HG02884 (cell line): ENCODE data around the gene PERM1.
"Not testable (repeated sequence)": the region's sequence is repeated elsewhere in the genome, so short reads cannot be mapped to it uniquely, and the experiment has no call there.

Experiments
- ATAC-seq: cut with Tn5 transposase; IDR thresholded peaks from one replicate; pipeline ENCODE4 v1.9.1; 2021; ENCODE audit warnings: mild to moderate bottlenecking, moderate library complexity; ENCODE audit not compliant: unreplicated experiment

Gene PERM1

DNA sequence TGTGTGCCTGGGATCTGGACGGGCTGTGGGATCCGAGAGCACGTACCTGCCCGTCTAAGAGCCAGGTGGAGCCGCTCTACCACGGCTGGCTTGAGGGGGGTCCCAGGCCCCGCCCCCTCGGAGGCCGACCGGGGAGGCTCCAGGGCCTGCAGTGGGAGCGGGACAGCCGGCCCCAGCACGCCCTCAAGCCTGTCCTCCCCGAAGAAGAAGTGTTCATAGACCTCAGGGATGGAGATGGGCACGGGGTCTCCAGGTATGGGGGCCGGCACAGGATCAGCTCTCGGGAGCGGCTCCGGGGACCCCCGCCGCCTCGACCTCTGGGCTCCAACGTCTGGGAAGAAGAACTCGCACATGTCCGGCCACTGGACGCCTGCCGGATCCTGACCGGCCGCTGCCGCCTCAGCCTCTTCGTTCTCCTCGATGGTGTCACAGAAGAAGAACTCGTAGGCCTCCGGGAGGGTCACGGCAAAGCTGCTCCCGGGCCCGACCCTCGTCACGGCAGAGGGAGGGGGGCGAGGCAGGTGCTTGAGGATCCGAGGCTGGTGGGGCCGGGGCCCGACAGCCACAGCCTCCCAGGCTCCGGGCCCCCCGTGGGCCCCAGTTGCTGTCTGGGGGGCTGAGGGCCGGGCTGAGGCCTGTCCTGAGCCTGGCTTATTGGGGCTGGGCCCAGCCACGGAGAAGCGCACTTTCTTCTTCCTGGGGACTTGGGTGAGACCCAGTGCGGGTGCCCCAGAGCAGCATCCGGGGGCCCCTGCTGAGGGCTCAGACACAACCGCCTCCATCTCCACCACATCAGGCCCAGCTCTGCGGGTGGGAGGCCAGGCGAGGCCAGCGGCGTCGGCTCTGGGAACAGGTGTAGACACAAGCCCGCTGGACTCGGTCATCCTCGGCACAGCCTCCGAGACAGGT lies 2.8 kb downstream of the PERM1 start:
- no peak for ATAC-seq

DNA sequence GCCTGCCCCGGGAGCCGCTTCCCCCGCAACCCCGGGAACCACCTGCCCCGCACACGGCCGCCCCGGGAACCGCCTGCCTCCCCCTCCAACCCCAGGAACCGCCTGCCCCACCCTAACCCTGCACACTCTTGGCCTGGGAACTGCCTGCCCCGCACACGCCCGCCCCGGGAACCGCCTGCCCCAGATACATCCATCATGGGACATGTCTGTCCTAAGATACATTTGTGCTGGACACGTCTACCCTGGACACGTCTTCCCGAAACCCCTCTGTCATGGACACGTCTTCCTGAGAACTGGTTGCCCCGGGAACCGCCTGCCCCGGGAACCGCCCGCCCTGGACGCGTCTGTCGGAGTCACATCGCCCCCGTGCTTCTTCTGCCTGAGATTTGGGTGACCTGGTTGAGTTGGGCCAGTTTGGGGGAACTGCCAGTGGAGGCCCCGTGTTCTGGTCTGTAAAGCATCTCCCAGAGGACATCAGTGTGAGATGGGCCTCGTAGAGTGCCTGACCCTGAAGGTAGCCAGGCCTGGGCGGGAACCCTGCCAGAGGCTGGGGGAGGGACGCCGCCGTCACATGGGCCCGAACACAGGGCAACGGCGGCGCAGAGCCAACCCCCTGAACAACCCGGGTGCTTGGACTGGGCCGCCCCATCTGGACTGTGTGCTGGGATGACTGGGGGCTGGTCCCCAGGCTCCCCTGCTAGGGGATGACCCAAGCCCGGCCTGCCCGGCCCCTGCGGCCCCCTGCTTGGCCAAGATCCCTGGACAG lies 3.6 kb downstream of the PERM1 start:
- ATAC-seq = no peak

DNA sequence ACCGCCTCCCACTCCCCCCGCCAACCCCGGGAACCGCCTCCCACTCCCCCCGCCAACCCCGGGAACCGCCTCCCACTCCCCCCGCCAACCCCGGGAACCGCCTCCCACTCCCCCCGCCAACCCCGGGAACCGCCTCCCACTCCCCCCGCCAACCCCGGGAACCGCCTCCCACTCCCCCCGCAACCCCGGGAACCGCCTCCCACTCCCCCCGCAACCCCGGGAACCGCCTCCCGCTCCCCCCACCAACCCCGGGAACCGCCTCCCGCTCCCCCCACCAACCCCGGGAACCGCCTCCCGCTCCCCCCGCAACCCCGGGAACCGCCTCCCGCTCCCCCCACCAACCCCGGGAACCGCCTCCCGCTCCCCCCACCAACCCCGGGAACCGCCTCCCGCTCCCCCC lies 5.1 kb downstream of the PERM1 start:
- not testable (repeated sequence) for ATAC-seq

GRCh38 chr1:975896-976683 lies 5.8 kb downstream of the PERM1 start:
- no peak for ATAC-seq

GRCh38 chr1:975365-975764 lies 6.5 kb downstream of the PERM1 start:
- no peak for ATAC-seq

- no peak for ATAC-seq
These were observed 7.1 kb downstream of the PERM1 start for GRCh38 chr1:974687-975328.

DNA sequence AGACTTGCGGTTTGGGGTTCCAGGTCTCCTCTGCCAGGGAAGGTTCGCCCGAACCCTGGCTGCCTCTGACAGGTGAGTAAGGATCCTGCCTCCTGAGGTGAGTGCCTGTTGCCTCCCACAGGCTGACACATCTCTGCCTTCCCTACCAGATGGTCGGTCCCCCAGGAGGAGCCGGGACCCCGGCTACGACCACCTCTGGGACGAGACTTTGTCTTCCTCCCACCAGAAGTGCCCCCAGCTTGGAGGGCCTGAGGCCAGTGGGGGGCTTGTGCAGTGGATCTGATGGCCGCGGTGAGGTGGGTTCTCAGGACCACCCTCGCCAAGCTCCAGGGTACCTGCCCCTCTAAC lies 7.6 kb downstream of the PERM1 start:
- no peak for ATAC-seq

DNA sequence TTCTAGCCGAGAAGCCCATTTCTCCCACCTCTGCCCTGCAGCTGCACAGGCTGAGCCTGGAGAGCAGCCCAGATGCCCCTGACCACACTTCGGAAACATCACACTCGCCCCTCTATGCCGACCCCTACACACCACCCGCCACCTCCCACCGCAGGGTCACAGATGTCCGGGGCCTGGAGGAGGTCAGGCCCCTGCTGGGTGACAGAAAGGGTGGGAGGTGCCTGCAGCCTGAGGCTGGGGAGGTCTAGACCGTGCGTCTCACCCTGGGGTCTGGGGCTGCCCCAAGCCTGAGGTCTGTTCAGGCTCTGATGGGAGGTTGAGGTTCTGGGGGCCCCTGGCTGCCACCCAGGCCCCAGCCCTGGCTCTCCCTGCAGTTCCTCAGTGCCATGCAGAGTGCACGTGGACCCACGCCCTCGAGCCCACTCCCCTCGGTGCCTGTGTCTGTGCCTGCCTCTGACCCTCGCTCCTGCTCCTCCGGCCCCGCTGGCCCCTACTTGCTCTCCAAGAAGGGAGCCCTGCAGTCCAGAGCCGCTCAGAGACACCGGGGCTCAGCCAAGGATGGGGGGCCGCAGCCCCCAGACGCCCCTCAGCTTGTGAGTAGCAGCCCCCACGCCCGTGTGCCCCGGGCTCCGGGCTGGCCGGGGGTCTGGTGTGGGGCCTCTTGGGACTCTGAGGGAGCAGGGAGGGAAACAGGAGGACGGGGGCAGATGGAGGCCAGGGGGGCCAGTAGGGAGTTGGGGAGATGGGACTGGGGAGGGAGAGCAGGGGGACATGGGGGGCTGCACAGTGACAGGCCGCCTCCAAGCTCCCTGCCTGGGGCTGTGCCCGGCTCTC lies 8.2 kb downstream of the PERM1 start:
- no peak for ATAC-seq

- no peak for ATAC-seq
These were observed 9.0 kb downstream of the PERM1 start for GRCh38 chr1:972726-973458.

- no peak for ATAC-seq
These were observed 10.0 kb downstream of the PERM1 start for GRCh38 chr1:971751-972506.

GRCh38 chr1:970973-971730 lies 10.7 kb downstream of the PERM1 start:
- no peak for ATAC-seq

DNA sequence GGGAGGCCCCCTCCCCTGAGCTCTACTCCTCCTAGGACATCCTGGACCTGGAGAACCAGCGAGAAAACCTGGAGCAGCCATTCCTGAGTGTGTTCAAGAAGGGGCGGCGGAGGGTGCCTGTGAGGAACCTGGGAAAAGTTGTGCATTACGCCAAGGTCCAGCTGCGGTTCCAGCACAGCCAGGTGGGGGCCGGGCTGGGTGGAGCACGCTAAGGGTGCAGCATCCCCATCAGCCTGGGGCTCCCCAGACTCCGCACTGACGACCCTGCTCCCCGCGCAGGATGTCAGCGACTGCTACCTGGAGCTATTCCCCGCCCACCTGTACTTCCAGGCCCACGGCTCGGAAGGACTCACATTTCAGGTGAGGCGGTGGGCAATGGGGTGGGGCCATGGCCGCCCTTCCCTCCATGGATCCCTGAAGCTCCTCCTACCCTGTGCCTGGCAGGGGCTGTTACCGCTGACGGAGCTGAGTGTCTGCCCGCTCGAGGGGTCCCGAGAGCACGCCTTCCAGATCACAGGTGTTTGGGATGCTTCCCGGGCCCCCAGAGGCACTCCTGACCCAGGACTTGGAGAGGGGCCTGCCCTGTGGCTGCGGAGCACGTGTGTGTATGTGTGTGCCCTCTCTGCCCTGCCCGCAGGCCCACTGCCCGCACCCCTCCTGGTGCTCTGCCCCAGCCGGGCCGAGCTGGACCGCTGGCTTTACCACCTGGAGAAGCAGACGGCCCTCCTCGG lies 11.5 kb downstream of the PERM1 start:
- no peak for ATAC-seq

GRCh38 chr1:969260-969855 lies 12.5 kb downstream of the PERM1 start:
- ATAC-seq = no peak

DNA sequence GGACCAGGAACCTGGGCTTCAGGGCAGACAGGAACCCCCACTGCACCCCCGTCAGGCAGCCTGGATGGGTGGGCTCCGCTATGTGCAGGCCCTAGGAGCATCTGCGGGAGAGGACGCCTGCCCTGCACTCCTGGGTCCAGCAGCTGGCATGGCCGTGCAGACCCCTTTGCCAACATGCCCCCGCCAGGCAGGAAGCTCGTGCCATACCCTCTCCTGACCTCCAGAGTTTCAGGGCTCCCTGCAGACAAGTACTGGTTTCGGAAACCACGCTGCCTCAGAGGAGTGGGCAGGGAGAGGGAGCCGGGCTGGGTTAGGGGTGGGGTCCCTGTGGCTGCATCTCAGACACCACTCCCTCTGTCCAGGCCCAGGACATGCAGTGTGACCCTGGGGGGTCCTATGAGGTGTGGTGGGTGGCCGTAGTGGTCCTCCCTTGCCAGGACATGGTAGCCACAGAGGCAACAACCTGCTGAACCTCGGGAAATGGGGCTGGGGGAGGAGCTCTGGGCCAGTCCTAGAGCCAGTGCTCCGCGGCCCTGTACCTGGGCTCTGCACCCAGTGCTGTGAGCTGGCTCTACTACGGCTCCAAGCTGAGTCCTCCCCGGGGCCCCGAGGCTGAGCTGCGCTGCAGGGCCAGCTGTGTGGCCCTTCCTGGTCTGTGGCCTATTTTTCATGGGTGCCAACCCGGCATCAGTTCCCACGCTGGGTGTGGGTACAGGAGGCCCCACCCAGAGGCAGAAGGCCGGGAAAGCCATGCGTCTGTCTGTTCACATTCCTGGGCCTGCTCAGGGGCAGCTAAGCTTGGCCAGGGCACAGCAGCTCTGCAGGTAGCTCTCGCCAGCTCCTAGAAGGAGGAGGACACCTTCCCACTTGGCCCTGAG lies 14.2 kb downstream of the PERM1 start:
- no peak for ATAC-seq

DNA sequence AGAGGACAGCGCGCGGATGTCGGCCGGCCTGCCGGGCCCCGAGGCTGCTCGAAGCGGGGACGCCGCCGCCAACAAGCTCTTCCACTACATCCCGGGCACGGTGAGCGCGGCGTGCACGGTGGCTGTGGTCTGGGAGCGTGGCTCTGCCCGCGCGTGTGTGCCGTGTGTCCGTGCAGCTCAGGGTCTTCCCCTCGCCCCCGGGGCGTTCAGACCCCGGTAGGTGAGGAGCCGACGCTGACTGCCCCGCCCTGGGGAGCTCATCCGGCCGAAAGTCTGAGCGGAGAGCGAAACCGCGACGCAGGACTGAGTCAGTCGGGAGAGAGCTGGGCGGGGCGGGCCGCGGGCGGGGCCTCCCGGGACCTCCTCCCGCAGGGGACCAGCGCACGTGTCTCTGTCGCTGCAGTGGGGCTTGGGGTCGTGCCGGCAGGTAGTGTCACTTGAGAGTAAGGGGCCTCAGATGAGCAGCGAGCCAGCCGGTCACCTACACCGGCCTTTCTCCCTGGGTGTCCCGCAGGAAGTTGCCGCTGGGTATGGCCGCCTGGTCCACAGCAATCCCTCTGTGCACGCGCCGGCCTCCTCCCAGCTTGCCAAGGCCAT lies 15.1 kb downstream of the PERM1 start:
- no peak for ATAC-seq
